HL-60 (cell line): ENCODE data around the gene PSMD5.

ENCODE experiments used
- CTCF ChIP-seq: IDR thresholded peaks from one replicate; pipeline ENCODE4 v1.5.1; 2011; ENCODE audit warnings: low read length, control low read depth, inconsistent platforms; ENCODE audit not compliant: insufficient read depth
- GABPA ChIP-seq: IDR thresholded peaks from 2 replicates; pipeline ENCODE4 v1.6.1; 2012; ENCODE audit warnings: low read depth

DNA sequence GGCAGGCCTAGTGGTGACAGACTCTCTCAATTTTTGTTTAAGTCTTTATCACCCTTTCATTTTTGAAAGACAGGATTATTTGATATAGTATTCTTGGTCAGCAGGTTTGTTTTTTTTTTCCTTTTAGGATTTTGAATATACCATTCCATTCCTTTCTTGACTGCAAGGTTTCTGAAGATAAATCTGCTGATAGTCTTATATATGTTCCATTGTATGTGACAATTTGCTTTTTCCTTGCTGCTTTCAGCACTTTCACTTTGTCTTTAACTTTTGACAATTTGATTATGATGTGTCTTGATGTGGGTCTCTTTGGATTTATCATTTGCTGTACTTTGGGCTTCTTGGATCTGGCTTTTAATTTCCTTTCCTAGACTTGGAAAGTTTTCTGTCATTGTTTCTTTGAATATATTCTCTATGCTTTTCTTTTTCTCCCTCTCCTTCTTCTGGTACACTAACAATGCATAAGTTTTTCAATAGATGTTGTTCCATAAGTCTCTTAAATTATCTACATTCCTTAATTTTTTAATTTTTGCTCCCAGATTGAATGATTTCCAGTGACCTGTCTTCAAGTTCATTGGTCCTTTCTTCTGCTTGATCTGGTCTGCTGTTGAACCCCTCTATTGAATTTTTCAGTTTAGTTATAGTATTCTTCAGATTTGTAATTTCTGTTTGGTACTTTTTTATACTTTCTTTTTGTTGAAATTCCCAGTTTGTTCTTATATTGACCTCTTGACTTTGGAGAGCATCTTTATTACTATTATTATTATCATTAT lies 34.9 kb downstream of the PSMD5 start:
- TF ChIP-seq CTCF (no peak), GABPA (no peak)
